ENCODE results near the gene MCAM. TPM values are rescaled to one million over a fixed set of nuclear protein-coding genes. Genes with fewer than 3 reads are reported as not detected.

The MCAM gene
- polyA plus RNA-seq, 1 experiment, result 41.9 TPM

DNA sequence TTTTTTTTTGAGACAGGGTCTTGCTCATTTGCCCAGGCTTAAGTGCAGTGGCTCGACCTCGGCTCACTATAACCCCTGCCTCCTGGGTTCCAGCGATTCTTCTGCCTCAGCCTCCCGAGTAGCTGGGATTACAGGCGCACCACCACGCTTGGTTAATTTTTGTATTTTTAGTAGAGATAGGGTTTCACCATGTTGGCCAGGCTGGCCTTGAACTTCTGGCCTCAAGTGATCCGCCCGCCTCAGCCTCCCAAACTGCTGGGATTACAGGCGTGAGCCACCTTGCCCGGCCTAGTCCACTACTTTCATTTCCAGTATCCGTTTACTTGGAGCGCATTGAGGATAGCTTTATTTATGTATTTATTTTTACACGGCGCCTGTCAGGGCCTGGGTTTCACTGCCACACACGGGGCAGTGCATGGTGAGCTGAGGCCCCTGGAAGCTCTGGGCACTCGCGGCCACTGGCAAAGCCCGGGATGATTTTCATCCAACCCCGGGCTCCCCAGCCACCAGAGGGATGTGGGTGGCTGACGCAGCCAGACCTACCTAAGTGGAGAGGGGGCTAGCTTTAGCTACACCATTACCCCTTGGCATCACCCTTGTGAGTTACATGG, 6.1 kb upstream of the MCAM start:
- no peaks in the 10 kb centered on the region for H3K27me3 ChIP-seq (ENCODE audit: control insufficient read depth, insufficient read depth, low read length)
- TF ChIP-seq, protein P1, sequence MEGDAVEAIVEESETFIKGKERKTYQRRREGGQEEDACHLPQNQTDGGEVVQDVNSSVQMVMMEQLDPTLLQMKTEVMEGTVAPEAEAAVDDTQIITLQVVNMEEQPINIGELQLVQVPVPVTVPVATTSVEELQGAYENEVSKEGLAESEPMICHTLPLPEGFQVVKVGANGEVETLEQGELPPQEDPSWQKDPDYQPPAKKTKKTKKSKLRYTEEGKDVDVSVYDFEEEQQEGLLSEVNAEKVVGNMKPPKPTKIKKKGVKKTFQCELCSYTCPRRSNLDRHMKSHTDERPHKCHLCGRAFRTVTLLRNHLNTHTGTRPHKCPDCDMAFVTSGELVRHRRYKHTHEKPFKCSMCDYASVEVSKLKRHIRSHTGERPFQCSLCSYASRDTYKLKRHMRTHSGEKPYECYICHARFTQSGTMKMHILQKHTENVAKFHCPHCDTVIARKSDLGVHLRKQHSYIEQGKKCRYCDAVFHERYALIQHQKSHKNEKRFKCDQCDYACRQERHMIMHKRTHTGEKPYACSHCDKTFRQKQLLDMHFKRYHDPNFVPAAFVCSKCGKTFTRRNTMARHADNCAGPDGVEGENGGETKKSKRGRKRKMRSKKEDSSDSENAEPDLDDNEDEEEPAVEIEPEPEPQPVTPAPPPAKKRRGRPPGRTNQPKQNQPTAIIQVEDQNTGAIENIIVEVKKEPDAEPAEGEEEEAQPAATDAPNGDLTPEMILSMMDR (IDR thresholded peaks at IDR 0.05; ENCODE audit: low read depth, low read length), result no peak
- H3K27ac ChIP-seq (ENCODE audit: low read depth, low read length), result no peak overlapping the region
- no peak overlapping the region for H3K4me3 ChIP-seq (ENCODE audit: low read depth, low read length)
- CTCF ChIA-PET, result interaction anchor here (0.6 to 8.8 kb wide), 37 partner anchors 8 to 1122 kb away, joined by 3 to 161 read pairs (median 5); partner anchors contain the start of genes C1QTNF5, CBL, DPAGT1 and HINFP
- DNase-seq (ENCODE audit: low read depth, low spot score), result no peak
- H3K9me3 ChIP-seq (ENCODE audit: control insufficient read depth, insufficient read depth, low read length), result no peaks in the 10 kb centered on the region
- POLR2A ChIA-PET, result interaction anchor here (2.0 kb wide), 1 partner anchor 18 kb away, joined by 4 read pairs; the partner anchor contains the start of gene C1QTNF5

DNA sequence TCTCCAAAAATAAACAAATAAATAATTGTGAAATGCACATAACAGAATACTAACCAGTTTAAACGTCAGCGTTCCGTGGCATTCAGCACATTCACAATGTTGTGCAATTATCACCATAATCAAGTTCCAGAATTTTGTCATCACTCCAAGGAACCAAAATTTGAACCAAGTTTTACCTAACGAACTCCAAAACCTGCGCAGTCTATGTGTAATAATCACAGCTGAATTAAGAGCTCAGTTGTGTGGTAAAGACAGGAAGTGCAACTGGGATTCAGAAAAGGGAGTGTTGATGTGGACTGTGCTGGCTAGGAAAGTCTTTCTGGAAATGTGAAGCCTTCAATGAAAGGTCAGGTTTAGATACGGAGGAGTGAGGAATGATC, 5.4 kb upstream of the MCAM start:
- Histone ChIP-seq H3K9me3 (ENCODE audit: control insufficient read depth, insufficient read depth, low read length) (no peaks in the 10 kb centered on the region), H3K4me3 (ENCODE audit: low read depth, low read length) (no peak overlapping the region), H3K27me3 (ENCODE audit: control insufficient read depth, insufficient read depth, low read length) (no peaks in the 10 kb centered on the region), H3K27ac (ENCODE audit: low read depth, low read length) (no peak overlapping the region)
- ChIA-PET CTCF (interaction anchor here (1.1 to 8.8 kb wide), 11 partner anchors 11 to 213 kb away, joined by 3 to 161 read pairs (median 28); partner anchors contain the start of genes C1QTNF5, CBL and RNF26), POLR2A (interaction anchor here (2.0 to 2.6 kb wide), 2 partner anchors 15 to 18 kb away, joined by 4 to 34 read pairs; partner anchors contain the start of gene C1QTNF5)
- DNase-seq (ENCODE audit: low read depth, low spot score), result no peak
- TF ChIP-seq, protein P1 (IDR thresholded peaks at IDR 0.05; ENCODE audit: low read depth, low read length), result no peak; the same call in 1 of the 2 replicates

DNA sequence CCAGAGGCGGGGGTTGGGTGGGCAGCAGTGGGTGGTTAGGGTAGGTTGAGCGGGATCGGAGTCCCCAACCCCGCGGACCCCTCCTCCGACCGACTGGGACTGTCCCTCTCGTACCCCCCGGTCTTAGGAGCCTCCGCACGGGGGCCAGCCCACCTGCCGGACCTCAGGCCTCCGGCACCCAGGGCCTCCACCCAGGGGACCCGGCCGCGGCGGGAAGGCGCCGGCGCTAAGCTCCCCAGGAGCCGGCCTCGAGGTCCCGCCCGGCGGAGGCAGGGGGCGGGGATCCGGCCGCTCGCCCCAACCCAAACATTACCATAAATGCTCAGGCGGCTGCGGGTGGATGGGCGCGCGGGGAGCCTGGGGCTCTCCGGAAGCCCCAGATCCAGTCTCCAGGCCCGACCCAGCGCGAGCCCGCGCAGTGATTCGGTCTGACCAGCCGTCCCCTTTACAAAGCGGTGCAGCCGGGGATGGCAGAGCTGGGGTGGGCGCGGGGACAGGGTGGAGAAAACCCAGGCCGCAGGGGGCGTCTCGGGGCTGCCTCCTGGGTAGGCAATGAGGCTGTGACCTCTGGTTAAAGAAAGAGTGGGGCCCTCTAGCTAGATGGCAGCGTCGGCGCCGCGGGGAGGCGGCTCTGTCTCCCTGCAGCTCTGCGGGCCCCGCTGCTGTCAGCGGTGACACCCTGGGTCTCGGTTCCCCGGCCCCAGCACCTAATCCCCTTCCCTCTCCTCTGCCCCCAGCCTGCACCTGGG, 4.0 kb upstream of the MCAM start:
- Histone ChIP-seq H3K27ac (ENCODE audit: low read depth, low read length) (peak overlapping the region; percentile 77), H3K27me3 (ENCODE audit: control insufficient read depth, insufficient read depth, low read length) (no peaks in the 10 kb centered on the region), H3K9me3 (ENCODE audit: control insufficient read depth, insufficient read depth, low read length) (no peaks in the 10 kb centered on the region; the same call in 1 of the 2 replicates), H3K4me3 (ENCODE audit: low read depth, low read length) (peak overlapping the region; percentile 48)
- no peak for DNase-seq (ENCODE audit: low read depth, low spot score)
- TF ChIP-seq, protein P1 (IDR thresholded peaks at IDR 0.05; ENCODE audit: low read depth, low read length), result no peak
- POLR2A ChIA-PET, result interaction anchor here (0.6 to 2.6 kb wide), 5 partner anchors 13 to 156 kb away, joined by 3 to 34 read pairs (median 4); partner anchors contain the start of genes C1QTNF5, CBL and RNF26
- CTCF ChIA-PET, result interaction anchor here (0.6 to 8.8 kb wide), 16 partner anchors 12 to 226 kb away, joined by 3 to 161 read pairs (median 9); partner anchors contain the start of genes C1QTNF5, CBL and RNF26

DNA sequence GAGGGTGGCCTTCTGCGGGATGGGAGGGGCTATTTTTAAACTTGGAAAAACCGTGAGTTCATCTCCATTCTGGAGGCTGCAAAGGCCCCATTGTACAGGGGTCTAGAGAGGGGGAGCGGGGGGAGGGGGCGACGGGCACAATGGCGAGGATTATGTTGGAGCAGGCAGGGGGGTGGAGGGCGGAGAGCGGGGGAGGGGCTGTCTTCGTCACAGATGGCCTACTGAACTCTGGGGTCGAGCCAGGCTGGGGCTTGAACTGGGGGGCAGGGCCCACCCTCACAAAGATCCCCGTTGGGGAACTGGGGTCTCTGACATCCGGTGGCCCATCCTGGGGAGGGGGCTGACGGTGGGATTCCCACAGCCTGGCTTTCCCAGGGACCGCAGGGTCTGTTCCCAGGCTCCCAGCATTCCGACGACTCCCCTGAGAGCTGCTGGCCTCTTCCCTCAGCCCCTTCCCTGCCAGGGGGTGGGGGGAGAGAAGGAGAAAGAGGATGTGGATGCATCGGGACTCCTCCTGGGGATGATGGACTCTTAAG, 3.4 kb upstream of the MCAM start:
- Histone ChIP-seq H3K9me3 (ENCODE audit: control insufficient read depth, insufficient read depth, low read length) (no peaks in the 10 kb centered on the region; the same call in 1 of the 2 replicates), H3K4me3 (ENCODE audit: low read depth, low read length) (peak overlapping the region; percentile 41), H3K27ac (ENCODE audit: low read depth, low read length) (peak overlapping the region; percentile 65), H3K27me3 (ENCODE audit: control insufficient read depth, insufficient read depth, low read length) (no peaks in the 10 kb centered on the region)
- DNase-seq (ENCODE audit: low read depth, low spot score), result no peak
- TF ChIP-seq, protein P1 (IDR thresholded peaks at IDR 0.05; ENCODE audit: low read depth, low read length), result no peak
- CTCF ChIA-PET, result interaction anchor here (1.1 to 8.8 kb wide), 10 partner anchors 13 to 225 kb away, joined by 3 to 161 read pairs (median 10); partner anchors contain the start of genes C1QTNF5 and RNF26
- POLR2A ChIA-PET, result interaction anchor here (0.6 to 2.6 kb wide), 3 partner anchors 17 to 155 kb away, joined by 3 to 34 read pairs (median 5); partner anchors contain the start of gene CBL
